Cardiac fibroblast (primary cell): ENCODE measurements around the gene RPS14.

Source experiments
- DNase-seq, 2 donors: peaks; one replicate each; pipeline versions ENCODE4 v3.0.0 to v3.0.0-alpha.2; 2010; ENCODE audit warnings: low read depth in 2 of 2
- H3K4me3 ChIP-seq, 2 donors: replicated peaks in 1 of 2; 1 replicate in 1 of 2; 2 replicates in 1 of 2; pipeline ENCODE4 v1.5.1; 2011; ENCODE audit warnings: low read depth in 2 of 2, low read length in 2 of 2, mild to moderate bottlenecking in 2 of 2, moderate library complexity in 1 of 2
- CTCF ChIP-seq: IDR thresholded peaks from one replicate; pipeline ENCODE4 v1.5.1; 2011; ENCODE audit warnings: low read depth, mild to moderate bottlenecking, low read length, inconsistent platforms

Gene RPS14

GRCh38 chr5:150488519-150489359 lies 39.2 kb upstream of the RPS14 start:
- TF ChIP-seq CTCF: no peak
- H3K4me3 ChIP-seq: peak overlapping the region; percentile 3 to 97
- peak; percentile 79 to 91 for DNase-seq

- peak; percentile 30 for TF ChIP-seq CTCF
- DNase-seq: peak; percentile 51 to 59
- H3K4me3 ChIP-seq: peak overlapping the region; percentile 77 to 97
Measured at GRCh38 chr5:150487199-150488061, 37.9 kb upstream of the RPS14 start.

- H3K4me3 ChIP-seq: peak overlapping the region; percentile 77 to 97
- TF ChIP-seq CTCF: no peak
- peak; percentile 53 to 57 for DNase-seq
Measured at GRCh38 chr5:150486402-150487198, 37.1 kb upstream of the RPS14 start.

- DNase-seq: peak in 1 of 2 donors; percentile 66
- no peak for TF ChIP-seq CTCF
- H3K4me3 ChIP-seq: peak overlapping the region; percentile 89 to 97
Measured at GRCh38 chr5:150485693-150486401, 36.3 kb upstream of the RPS14 start.

- DNase-seq: no peak
- peak overlapping the region; percentile 89 to 97 for H3K4me3 ChIP-seq
- no peak for TF ChIP-seq CTCF
Measured at GRCh38 chr5:150484964-150485692, 35.6 kb upstream of the RPS14 start.
